LoVo (cell line): ENCODE data around the gene MAN2A2.
"Not testable (repeated sequence)": the region's sequence is repeated elsewhere in the genome, so short reads cannot be mapped to it uniquely, and the experiment has no call there.

Source experiments
- DNase-seq: peaks from one replicate; pipeline ENCODE4 v3.0.0-alpha.2; 2016; ENCODE audit warnings: low spot score

Gene MAN2A2

DNA sequence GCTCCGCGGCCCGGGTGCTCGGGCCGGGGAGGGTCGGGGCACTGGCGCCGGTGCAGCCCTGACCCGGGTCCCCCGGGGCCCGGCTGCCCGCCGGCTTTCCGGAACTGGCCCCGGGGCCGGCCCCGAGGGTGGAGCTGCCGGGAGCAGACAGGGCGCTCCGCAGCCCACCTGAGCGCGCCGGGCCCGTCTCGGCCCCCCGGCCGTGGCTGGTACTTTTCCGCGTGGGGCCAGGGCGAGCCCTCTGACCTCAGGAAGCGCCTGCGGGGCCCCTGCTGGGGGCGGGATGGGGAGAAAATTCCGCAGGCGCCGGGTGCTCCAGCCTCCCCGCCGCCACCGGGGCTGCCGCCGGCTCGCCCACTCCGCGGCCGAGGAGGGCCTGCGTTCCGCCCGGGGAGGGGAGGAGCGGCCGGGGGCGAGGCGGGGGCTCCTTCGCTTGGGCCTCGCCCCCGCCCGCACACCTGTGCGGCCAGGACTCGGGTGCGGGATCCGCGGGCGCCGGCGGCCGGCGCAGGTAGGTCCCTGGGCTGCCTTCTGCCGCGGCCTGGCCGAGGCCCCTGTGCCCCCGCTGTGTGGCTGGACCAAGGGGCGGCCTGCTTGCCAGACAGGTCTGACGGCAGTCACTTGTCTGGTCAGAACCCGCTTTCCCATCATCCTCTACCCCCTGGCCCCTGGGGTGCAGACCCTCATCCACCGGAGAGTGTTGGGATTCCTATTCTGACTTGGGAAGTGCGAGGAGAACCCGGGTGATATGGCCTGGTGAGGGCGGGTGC lies 31.2 kb upstream of the MAN2A2 start:
- no peak for DNase-seq

DNA sequence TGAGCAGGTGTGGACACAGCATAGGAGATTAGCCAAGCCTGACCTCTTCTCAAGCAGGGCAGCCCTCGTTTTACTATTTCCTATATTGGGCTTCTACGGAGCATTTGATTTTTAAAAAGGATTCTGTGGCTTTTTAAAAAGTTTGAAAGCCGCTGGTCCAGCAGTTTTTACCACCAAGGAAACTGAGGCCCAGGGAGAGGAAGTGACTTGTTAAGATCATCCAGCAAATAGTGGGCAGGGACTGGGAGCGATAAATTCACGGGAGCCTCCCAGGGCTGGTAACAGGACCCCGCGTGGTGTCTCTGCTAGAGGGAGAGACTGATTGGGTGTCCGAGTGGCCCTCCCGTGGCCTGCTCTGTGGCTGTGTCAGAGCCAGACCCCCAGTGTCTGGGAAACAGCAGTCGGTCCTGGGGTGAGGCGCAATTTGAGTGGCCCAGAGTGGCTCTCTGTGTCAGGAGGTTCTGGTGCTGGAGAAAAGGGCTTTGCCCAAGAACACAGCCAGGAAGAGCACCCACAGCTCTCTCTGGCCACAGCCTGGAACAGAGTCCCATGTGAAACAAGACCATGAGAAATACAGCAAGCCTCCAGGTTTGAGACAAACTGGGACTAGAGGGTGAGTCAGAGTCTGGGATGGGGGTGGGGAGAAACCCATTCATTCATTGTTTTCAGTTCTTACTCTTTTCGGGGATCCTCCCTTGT lies 30.5 kb upstream of the MAN2A2 start:
- no peak for DNase-seq

GRCh38 chr15:90873488-90873997 lies 29.6 kb upstream of the MAN2A2 start:
- DNase-seq, result no peak

GRCh38 chr15:90873998-90874605 lies 29.0 kb upstream of the MAN2A2 start:
- DNase-seq, result no peak

DNA sequence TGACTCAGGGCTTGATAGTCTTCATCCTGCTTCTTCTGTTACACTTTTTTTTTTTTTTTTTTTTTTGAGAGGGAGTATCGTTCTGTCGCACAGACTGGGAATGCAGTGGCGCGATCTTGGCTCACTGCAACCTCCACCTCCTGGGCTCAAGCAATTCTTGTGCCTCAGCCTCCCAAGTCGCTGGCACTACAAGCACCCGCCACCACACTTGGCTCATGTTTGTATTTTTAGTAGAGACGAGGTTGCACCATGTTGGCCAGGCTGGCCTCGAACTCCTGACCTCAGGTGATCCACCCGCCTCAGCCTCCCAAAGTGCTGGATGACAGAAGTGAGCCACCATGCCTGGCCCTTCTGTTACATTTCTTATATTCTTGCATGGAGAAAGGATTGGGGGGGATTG lies 28.1 kb upstream of the MAN2A2 start:
- not testable (repeated sequence) for DNase-seq

DNA sequence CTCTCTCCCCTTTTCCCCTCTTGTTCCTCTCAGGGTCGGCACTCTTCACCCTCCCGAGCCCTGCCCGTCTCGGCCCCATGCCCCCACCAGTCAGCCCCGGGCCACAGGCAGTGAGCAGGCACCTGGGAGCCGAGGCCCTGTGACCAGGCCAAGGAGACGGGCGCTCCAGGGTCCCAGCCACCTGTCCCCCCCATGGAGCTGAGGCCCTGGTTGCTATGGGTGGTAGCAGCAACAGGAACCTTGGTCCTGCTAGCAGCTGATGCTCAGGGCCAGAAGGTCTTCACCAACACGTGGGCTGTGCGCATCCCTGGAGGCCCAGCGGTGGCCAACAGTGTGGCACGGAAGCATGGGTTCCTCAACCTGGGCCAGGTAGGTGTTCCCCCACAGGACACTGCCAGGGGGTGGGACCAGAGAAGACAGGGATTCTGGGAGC lies 27.5 kb upstream of the MAN2A2 start:
- no peak for DNase-seq

- no peak for DNase-seq
Observed at GRCh38 chr15:90876046-90876445, 27.1 kb upstream of the MAN2A2 start.

DNA sequence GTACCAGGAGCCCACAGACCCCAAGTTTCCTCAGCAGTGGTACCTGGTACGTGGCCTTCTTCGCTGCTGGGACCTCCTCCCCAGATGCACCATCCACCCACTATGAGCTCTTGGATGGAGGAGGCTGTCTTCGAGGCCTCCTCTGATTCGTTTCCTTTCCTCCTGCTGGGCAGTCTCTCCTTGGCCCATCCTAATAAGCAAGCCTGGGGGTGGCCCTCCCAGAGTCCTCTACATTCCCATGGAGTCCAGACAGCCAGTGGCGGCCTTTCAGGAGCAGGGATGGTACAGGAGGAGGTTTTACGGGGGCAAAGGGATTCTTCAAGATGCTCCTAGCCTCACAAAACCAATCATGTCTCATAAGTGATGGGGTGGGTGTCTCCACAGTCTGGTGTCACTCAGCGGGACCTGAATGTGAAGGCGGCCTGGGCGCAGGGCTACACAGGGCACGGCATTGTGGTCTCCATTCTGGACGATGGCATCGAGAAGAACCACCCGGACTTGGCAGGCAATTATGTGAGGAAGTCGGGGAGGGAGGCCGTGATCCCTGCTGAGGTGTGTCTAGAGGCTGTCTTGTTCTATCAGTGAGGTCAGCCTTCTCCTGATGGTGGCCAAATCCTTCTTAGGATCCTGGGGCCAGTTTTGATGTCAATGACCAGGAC lies 26.5 kb upstream of the MAN2A2 start:
- no peak for DNase-seq

DNA sequence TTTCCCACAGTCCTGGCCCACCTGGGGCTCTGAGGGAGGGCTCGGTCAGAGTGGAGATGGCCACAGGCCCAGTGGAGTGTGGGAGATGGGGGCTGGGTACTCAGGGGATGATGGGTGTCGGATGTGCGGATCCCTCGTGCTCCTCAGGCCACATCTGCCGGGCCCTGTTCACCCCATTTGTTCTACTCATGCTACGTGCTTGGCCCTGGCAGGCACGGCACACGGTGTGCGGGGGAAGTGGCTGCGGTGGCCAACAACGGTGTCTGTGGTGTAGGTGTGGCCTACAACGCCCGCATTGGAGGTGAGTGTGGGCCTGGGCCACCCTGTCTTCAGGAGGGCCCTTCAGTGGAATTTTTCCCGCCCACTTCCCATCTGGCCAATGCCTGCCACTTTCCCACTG lies 25.8 kb upstream of the MAN2A2 start:
- DNase-seq, result no peak

- DNase-seq, result no peak
Observed at GRCh38 chr15:90877996-90878395, 25.1 kb upstream of the MAN2A2 start.

DNA sequence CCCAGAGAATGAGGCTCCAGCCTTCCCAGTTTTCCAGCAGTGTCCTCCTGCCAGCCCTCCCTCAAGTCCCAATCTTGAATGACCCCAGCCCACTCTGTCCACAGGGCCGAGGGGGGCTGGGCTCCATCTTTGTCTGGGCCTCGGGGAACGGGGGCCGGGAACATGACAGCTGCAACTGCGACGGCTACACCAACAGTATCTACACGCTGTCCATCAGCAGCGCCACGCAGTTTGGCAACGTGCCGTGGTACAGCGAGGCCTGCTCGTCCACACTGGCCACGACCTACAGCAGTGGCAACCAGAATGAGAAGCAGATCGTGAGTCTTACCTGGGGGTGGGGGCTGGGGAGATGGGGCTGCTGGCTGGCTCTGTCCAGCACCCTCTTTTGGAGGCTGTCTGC lies 24.4 kb upstream of the MAN2A2 start:
- DNase-seq, result no peak

DNA sequence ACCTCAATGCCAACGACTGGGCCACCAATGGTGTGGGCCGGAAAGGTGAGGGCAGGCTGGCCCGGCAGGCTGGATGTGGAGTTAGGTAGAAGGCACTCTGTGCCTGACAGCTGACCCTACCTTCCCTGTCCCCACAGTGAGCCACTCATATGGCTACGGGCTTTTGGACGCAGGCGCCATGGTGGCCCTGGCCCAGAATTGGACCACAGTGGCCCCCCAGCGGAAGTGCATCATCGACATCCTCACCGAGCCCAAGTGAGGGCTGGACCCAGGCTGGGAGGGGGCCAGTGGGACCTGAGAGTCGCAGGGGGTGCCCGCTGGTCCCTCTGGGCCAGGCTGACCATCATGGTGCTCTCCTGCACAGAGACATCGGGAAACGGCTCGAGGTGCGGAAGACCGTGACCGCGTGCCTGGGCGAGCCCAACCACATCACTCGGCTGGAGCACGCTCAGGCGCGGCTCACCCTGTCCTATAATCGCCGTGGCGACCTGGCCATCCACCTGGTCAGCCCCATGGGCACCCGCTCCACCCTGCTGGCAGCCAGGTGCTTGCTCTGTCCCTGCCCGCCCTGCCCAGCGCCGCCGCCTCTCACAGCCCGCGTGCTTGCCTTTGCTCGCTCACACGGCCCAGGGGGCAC lies 23.3 kb upstream of the MAN2A2 start:
- DNase-seq, result no peak

- DNase-seq, result no peak
Observed at GRCh38 chr15:90880381-90881145, 22.5 kb upstream of the MAN2A2 start.

DNA sequence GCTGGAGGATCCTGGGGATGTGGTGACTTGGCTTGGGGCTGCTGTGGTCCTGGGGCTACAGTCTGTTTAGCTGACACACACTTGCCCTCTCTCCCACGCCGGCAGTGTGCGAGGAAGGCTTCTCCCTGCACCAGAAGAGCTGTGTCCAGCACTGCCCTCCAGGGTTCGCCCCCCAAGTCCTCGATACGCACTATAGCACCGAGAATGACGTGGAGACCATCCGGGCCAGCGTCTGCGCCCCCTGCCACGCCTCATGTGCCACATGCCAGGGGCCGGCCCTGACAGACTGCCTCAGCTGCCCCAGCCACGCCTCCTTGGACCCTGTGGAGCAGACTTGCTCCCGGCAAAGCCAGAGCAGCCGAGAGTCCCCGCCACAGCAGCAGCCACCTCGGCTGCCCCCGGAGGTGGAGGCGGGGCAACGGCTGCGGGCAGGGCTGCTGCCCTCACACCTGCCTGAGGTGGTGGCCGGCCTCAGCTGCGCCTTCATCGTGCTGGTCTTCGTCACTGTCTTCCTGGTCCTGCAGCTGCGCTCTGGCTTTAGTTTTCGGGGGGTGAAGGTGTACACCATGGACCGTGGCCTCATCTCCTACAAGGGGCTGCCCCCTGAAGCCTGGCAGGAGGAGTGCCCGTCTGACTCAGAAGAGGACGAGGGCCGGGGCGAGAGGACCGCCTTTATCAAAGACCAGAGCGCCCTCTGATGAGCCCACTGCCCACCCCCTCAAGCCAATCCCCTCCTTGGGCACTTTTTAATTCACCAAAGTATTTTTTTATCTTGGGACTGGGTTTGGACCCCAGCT lies 21.7 kb upstream of the MAN2A2 start:
- no peak for DNase-seq

DNA sequence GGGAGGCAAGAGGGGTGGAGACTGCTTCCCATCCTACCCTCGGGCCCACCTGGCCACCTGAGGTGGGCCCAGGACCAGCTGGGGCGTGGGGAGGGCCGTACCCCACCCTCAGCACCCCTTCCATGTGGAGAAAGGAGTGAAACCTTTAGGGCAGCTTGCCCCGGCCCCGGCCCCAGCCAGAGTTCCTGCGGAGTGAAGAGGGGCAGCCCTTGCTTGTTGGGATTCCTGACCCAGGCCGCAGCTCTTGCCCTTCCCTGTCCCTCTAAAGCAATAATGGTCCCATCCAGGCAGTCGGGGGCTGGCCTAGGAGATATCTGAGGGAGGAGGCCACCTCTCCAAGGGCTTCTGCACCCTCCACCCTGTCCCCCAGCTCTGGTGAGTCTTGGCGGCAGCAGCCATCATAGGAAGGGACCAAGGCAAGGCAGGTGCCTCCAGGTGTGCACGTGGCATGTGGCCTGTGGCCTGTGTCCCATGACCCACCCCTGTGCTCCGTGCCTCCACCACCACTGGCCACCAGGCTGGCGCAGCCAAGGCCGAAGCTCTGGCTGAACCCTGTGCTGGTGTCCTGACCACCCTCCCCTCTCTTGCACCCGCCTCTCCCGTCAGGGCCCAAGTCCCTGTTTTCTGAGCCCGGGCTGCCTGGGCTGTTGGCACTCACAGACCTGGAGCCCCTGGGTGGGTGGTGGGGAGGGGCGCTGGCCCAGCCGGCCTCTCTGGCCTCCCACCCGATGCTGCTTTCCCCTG lies 21.0 kb upstream of the MAN2A2 start:
- DNase-seq, result no peak

- no peak for DNase-seq
Observed at GRCh38 chr15:90882781-90883525, 20.1 kb upstream of the MAN2A2 start.

- no peak for DNase-seq
Observed at GRCh38 chr15:90883526-90883975, 19.6 kb upstream of the MAN2A2 start.

DNA sequence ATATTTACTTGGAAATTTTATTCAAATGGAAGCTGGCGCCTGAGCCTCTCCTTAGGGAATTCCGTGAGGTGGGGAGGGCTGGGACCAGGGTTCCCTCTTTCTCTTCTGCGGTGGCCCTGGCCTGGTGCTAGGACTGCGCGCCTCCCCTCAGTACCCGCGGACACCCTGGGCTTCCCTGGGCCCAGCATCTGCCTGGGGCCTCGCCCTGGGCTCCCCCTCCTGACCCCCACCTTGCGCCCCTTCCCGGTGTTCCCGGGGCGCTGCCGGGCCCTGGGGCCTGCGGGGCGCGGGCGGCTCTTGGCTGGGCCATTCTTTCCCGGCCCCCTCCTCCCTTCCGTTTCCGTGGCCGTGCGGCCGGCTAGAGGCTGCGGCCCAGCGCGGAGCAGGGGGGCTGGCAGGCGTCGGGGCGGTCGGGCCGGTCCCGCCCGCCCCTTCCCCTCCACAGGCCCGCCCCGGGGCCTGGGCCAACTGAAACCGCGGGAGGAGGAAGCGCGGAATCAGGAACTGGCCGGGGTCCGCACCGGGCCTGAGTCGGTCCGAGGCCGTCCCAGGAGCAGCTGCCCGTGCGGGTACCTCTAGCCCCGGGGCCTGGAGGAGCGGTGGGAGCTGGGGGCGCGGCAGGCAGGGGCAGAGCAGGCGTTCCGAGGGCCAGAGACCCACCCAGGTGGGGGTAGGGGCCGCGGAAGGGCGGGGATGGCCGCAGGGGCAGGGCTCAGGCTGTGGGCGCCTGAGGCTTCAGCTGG lies 19.0 kb upstream of the MAN2A2 start, which contains the start of gene FES:
FES (plus strand) TSS at position 529 of the 743 bp plus-strand sequence. CDS start 542 bp downstream, outside the sequence.
- no peak for DNase-seq
